SU-DHL-6 (cell line): ENCODE results near the gene PDE9A.

ENCODE experiments used
- H2AFZ ChIP-seq: fragments of 200-600 bp; sonication (generic); 2 replicates; pipeline ENCODE4 v1.6.1; 2014; ENCODE audit warnings: low read depth, mild to moderate bottlenecking, moderate library complexity, mixed read lengths, antibody characterized with exemption, low read length; ENCODE audit not compliant: severe bottlenecking
- H3F3A ChIP-seq: fragments of 200-600 bp; shearing (Covaris generic); 2 replicates; pipeline ENCODE4 v1.6.0; 2016; ENCODE audit warnings: antibody characterized with exemption, mild to moderate bottlenecking; ENCODE audit not compliant: insufficient read depth
- H3K27ac ChIP-seq: fragments of 200-600 bp; sonication (generic); 2 replicates; pipeline ENCODE4 v1.5.1; 2016; ENCODE audit warnings: low read depth, mild to moderate bottlenecking, low read length, moderate library complexity, mixed read lengths
- H3K27me3 ChIP-seq: fragments of 200-600 bp; sonication (generic), shearing (Covaris generic); 2 replicates; pipeline ENCODE4 v1.6.0; 2014; ENCODE audit warnings: mild to moderate bottlenecking, low read length
- H3K36me3 ChIP-seq: fragments of 200-600 bp; sonication (generic); 2 replicates; pipeline ENCODE4 v1.6.1; 2014; ENCODE audit warnings: mild to moderate bottlenecking, low read length, mixed read lengths
- H3K4me2 ChIP-seq: fragments of 300-600, 200-600 bp; shearing (Covaris generic), sonication (generic); 2 replicates; pipeline ENCODE4 v1.6.0; 2014; ENCODE audit warnings: low read length, low read depth, mild to moderate bottlenecking; ENCODE audit not compliant: poor library complexity, severe bottlenecking
- H3K4me3 ChIP-seq: fragments of 200-600 bp; sonication (generic); 2 replicates; pipeline ENCODE4 v1.5.1; 2014; ENCODE audit warnings: antibody characterized with exemption, low read length, mild to moderate bottlenecking, mixed read lengths; ENCODE audit not compliant: insufficient read depth, poor library complexity, severe bottlenecking
- H3K79me2 ChIP-seq: fragments of 200-600 bp; sonication (generic); 2 replicates; pipeline ENCODE4 v1.6.1; 2014; ENCODE audit warnings: mild to moderate bottlenecking, low read length, moderate library complexity; ENCODE audit not compliant: insufficient read depth
- H3K9ac ChIP-seq: fragments of 200-600 bp; sonication (generic); 2 replicates; pipeline ENCODE4 v1.7.0; 2014; ENCODE audit warnings: mild to moderate bottlenecking, low read length
- H3K9me2 ChIP-seq: fragments of 200-600 bp; sonication (generic); replicated peaks from 2 replicates; pipeline ENCODE4 v1.6.1; 2014; ENCODE audit warnings: low read length; ENCODE audit not compliant: insufficient read depth
- H3K9me3 ChIP-seq: fragments of 200-600 bp; sonication (generic); 2 replicates; pipeline ENCODE4 v1.6.1; 2014; ENCODE audit warnings: low read length, mixed read lengths; ENCODE audit not compliant: insufficient read depth
- H4K20me1 ChIP-seq: fragments of 200-600 bp; sonication (generic); 2 replicates; pipeline ENCODE4 v1.6.1; 2014; ENCODE audit warnings: low read depth, mild to moderate bottlenecking, antibody characterized with exemption, low read length, moderate library complexity, mixed read lengths
- CTCF ChIP-seq: fragments of 200-600 bp; sonication (generic); IDR thresholded peaks from one replicate; pipeline ENCODE4 v1.5.1; 2017; ENCODE audit warnings: antibody characterized with exemption, mild to moderate bottlenecking, low read length, moderate library complexity; ENCODE audit not compliant: insufficient read depth, poor library complexity, severe bottlenecking
- EZH2phosphoT487 ChIP-seq: fragments of 200-600 bp; sonication (generic), shearing (Covaris generic); conservative IDR thresholded peaks from 2 replicates; pipeline ENCODE4 v1.6.1; 2018; ENCODE audit warnings: mild to moderate bottlenecking, antibody characterized with exemption, low read length, moderate library complexity, mixed read lengths

Gene PDE9A

GRCh38 chr21:42650441-42651421 is 2.7 kb upstream of the PDE9A start:
- H3F3A ChIP-seq, result peaks cover 4% of the 10 kb centered on the region; the same call in 1 of the 2 replicates
- no peaks in the 10 kb centered on the region for H3K9me2 ChIP-seq
- no peak overlapping the region for H3K27ac ChIP-seq
- no peak overlapping the region for H2AFZ ChIP-seq
- H3K36me3 ChIP-seq, result no peaks in the 10 kb centered on the region
- no peak for TF ChIP-seq CTCF
- TF ChIP-seq EZH2phosphoT487, result no peak
- H3K79me2 ChIP-seq, result peaks cover 2% of the 10 kb centered on the region
- H3K27me3 ChIP-seq, result no peaks in the 10 kb centered on the region
- H3K4me3 ChIP-seq, result no peak overlapping the region
- H4K20me1 ChIP-seq, result no peaks in the 10 kb centered on the region
- no peak overlapping the region for H3K4me2 ChIP-seq
- H3K9me3 ChIP-seq, result no peaks in the 10 kb centered on the region
- no peak overlapping the region for H3K9ac ChIP-seq

GRCh38 chr21:42651515-42652401 is 1.7 kb upstream of the PDE9A start:
- Histone ChIP-seq H3K36me3 (no peaks in the 10 kb centered on the region), H3K27ac (no peak overlapping the region), H3F3A (peaks cover 4% of the 10 kb centered on the region; the same call in 1 of the 2 replicates), H3K9ac (no peak overlapping the region), H3K27me3 (no peaks in the 10 kb centered on the region), H3K79me2 (peaks cover 10% of the 10 kb centered on the region), H2AFZ (no peak overlapping the region), H4K20me1 (no peaks in the 10 kb centered on the region), H3K9me3 (no peaks in the 10 kb centered on the region), H3K4me2 (no peak overlapping the region), H3K4me3 (no peak overlapping the region), H3K9me2 (no peaks in the 10 kb centered on the region)
- no peak for TF ChIP-seq CTCF
- no peak for TF ChIP-seq EZH2phosphoT487

GRCh38 chr21:42652527-42653230 is 742 bp upstream of the PDE9A start:
- Histone ChIP-seq H3K9me3 (no peaks in the 10 kb centered on the region), H3K79me2 (peaks cover 10% of the 10 kb centered on the region), H3F3A (peaks cover 4% of the 10 kb centered on the region; the same call in 1 of the 2 replicates), H3K27ac (no peak overlapping the region), H3K4me2 (no peak overlapping the region), H3K9me2 (no peaks in the 10 kb centered on the region), H3K4me3 (no peak overlapping the region), H3K9ac (no peak overlapping the region), H4K20me1 (no peaks in the 10 kb centered on the region), H2AFZ (no peak overlapping the region), H3K36me3 (no peaks in the 10 kb centered on the region), H3K27me3 (no peaks in the 10 kb centered on the region)
- TF ChIP-seq CTCF, result no peak
- TF ChIP-seq EZH2phosphoT487, result no peak
